MM.1S (cell line): ENCODE data around the gene TBC1D22B.

Experiments
- DNase-seq: peaks from one replicate; pipeline ENCODE4 v3.0.0-alpha.2; 2015
- H2AFZ ChIP-seq: fragments of 300-600 bp; sonication (generic); 2 replicates; pipeline ENCODE4 v1.6.0; 2016; ENCODE audit warnings: antibody characterized with exemption, low read length
- H3F3A ChIP-seq: fragments of 300-600 bp; sonication (generic); 2 replicates; pipeline ENCODE4 v1.6.1; 2016; ENCODE audit warnings: mild to moderate bottlenecking, antibody characterized with exemption, low read length, moderate library complexity, mixed read lengths; ENCODE audit not compliant: insufficient read depth
- H3K27ac ChIP-seq: fragments of 300-600 bp; sonication (generic); 2 replicates; pipeline ENCODE4 v1.5.1; 2016; ENCODE audit warnings: mild to moderate bottlenecking, low read length
- H3K27me3 ChIP-seq: fragments of 300-600 bp; sonication (generic); replicated peaks from 2 replicates; pipeline ENCODE4 v1.6.0; 2016; ENCODE audit warnings: low read length; ENCODE audit not compliant: insufficient read depth
- H3K36me3 ChIP-seq: fragments of 300-600 bp; sonication (generic); replicated peaks from 2 replicates; pipeline ENCODE4 v1.6.1; 2016; ENCODE audit warnings: mild to moderate bottlenecking, low read length, mixed read lengths; ENCODE audit not compliant: insufficient read depth
- H3K4me1 ChIP-seq: fragments of 300-600 bp; sonication (generic); 2 replicates; pipeline ENCODE4 v1.6.1; 2016; ENCODE audit warnings: low read length, mixed read lengths
- H3K4me2 ChIP-seq: fragments of 300-600 bp; sonication (generic); 2 replicates; pipeline ENCODE4 v1.6.0; 2016; ENCODE audit warnings: low read depth, low read length
- H3K4me3 ChIP-seq: fragments of 300-600 bp; sonication (generic); 2 replicates; pipeline ENCODE4 v1.5.1; 2016; ENCODE audit warnings: low read length, mixed read lengths
- H3K79me2 ChIP-seq: fragments of 300-600 bp; sonication (generic); 2 replicates; pipeline ENCODE4 v1.6.1; 2016; ENCODE audit warnings: mixed run types, low read length, mixed read lengths
- H3K9ac ChIP-seq: fragments of 300-600 bp; sonication (generic); 2 replicates; pipeline ENCODE4 v1.6.1; 2016; ENCODE audit warnings: low read length, mixed read lengths
- H3K9me2 ChIP-seq: fragments of 300-600 bp; sonication (generic); replicated peaks from 2 replicates; pipeline ENCODE4 v1.6.1; 2016; ENCODE audit warnings: mild to moderate bottlenecking, low read length, mixed read lengths; ENCODE audit not compliant: insufficient read depth
- H3K9me3 ChIP-seq: fragments of 300-600 bp; sonication (generic); replicated peaks from 2 replicates; pipeline ENCODE4 v1.6.1; 2016; ENCODE audit warnings: mild to moderate bottlenecking, low read length, mixed read lengths; ENCODE audit not compliant: insufficient read depth
- H4K20me1 ChIP-seq: fragments of 300-600 bp; sonication (generic); 2 replicates; pipeline ENCODE4 v1.6.1; 2016; ENCODE audit warnings: mild to moderate bottlenecking, low read length, moderate library complexity, mixed read lengths; ENCODE audit not compliant: insufficient read depth
- EZH2 ChIP-seq: fragments of 300-600 bp; sonication (generic); optimal IDR thresholded peaks from 2 replicates; pipeline ENCODE3; 2017; ENCODE audit warnings: low read depth, mild to moderate bottlenecking, antibody characterized with exemption, low read length, mixed read lengths
- EZH2phosphoT487 ChIP-seq: fragments of 300-600 bp; sonication (generic); IDR thresholded peaks from 2 replicates; pipeline ENCODE4 v1.6.1; 2018; ENCODE audit warnings: antibody characterized with exemption, low read length
- TF ChIP-seq, protein P1 (sequence below): fragments of 300-600 bp; sonication (generic); IDR thresholded peaks from 2 replicates; pipeline ENCODE4 v1.5.1; 2016; ENCODE audit warnings: antibody characterized with exemption, low read length, mixed read lengths

The TBC1D22B gene

DNA sequence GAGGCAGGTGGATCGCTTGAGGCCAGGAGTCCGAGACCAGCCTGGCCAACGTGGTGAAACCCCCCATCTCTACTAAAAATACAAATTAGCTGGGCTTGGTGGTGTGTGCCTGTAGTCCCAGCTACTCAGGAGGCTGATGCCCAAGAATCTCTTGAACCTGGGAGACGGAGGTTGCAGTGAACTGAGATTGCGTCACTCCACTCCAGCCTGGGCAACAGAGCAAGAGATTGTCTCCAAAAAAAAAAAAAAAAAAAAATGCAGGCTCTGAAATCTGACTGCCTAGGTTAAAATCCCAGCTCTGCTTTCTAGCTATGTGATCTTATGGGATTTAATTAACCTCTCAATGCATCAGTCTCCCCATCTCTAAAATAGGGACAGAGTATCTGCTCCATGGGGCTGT lies 3.6 kb downstream of the TBC1D22B start:
- no peak overlapping the region for H3K4me2 ChIP-seq
- DNase-seq, result no peak
- no peaks in the 10 kb centered on the region for H3K9me3 ChIP-seq
- peaks cover 48% of the 10 kb centered on the region for H3K79me2 ChIP-seq
- peaks cover 23% of the 10 kb centered on the region for H3K4me1 ChIP-seq
- H3K9ac ChIP-seq, result no peak overlapping the region
- H2AFZ ChIP-seq, result no peak overlapping the region
- no peak overlapping the region for H3K4me3 ChIP-seq
- H4K20me1 ChIP-seq, result no peaks in the 10 kb centered on the region
- no peaks in the 10 kb centered on the region for H3K36me3 ChIP-seq
- peaks cover 11% of the 10 kb centered on the region for H3F3A ChIP-seq
- no peak for TF ChIP-seq EZH2
- TF ChIP-seq, protein P1, sequence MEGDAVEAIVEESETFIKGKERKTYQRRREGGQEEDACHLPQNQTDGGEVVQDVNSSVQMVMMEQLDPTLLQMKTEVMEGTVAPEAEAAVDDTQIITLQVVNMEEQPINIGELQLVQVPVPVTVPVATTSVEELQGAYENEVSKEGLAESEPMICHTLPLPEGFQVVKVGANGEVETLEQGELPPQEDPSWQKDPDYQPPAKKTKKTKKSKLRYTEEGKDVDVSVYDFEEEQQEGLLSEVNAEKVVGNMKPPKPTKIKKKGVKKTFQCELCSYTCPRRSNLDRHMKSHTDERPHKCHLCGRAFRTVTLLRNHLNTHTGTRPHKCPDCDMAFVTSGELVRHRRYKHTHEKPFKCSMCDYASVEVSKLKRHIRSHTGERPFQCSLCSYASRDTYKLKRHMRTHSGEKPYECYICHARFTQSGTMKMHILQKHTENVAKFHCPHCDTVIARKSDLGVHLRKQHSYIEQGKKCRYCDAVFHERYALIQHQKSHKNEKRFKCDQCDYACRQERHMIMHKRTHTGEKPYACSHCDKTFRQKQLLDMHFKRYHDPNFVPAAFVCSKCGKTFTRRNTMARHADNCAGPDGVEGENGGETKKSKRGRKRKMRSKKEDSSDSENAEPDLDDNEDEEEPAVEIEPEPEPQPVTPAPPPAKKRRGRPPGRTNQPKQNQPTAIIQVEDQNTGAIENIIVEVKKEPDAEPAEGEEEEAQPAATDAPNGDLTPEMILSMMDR, result no peak
- TF ChIP-seq EZH2phosphoT487, result no peak
- no peaks in the 10 kb centered on the region for H3K27me3 ChIP-seq
- H3K9me2 ChIP-seq, result no peaks in the 10 kb centered on the region
- H3K27ac ChIP-seq, result no peak overlapping the region

DNA sequence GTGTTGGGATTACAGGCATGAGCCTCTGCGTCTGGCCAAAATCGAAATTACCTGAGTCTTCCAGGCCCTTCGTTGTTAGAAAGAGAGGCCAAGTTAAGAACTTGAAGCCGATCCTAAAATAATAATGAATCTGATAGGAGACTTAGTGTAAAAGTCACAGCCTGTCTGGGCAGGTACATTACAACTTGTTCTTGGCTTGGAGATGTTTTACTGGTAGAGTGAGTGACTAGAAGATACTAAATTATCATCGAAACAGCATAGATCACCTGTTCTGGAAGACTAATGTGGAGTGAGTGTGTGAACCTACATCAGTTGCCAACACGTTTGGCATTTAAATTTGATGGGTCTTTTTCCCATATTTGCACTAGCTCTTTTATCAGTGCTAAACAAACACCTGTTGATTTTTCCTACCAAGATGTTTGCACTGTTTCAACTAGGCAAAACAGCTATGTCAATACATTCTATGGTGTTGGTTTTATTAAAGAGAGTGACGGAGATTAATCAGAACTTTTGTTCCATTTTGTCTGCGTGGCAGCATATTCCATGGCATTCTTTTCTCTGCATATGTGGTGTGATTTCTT lies 5.0 kb downstream of the TBC1D22B start:
- TF ChIP-seq, protein P1, result no peak
- TF ChIP-seq EZH2, result no peak
- TF ChIP-seq EZH2phosphoT487, result no peak
- Histone ChIP-seq H3K4me2 (no peak overlapping the region), H4K20me1 (no peaks in the 10 kb centered on the region), H3K36me3 (no peaks in the 10 kb centered on the region), H3K79me2 (peaks cover 48% of the 10 kb centered on the region), H3K9me3 (no peaks in the 10 kb centered on the region), H3K27me3 (no peaks in the 10 kb centered on the region), H3K4me1 (peaks cover 18% of the 10 kb centered on the region), H3K27ac (no peak overlapping the region), H3K4me3 (no peak overlapping the region), H3K9ac (no peak overlapping the region), H3F3A (peaks cover 11% of the 10 kb centered on the region), H3K9me2 (no peaks in the 10 kb centered on the region), H2AFZ (no peak overlapping the region)
- DNase-seq, result no peak

DNA sequence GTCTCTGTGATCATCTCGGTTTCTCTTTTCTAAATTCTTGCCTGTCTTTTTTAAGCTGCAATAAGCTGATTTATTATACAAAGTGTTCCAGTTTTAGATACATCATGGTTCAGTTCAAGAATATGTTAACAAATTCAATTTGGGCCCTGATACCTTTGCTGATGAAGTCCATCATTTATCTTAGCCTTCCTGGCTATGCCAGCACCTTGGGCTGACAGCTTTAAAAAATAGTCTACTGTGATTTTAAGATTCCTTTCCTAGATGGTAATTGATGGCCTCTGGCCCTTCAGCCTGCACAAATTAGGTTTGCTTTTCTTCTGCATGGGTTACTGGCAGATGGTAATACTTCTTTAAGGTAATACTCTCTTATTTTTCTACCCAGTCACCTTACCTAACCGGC lies 7.4 kb downstream of the TBC1D22B start:
- no peak overlapping the region for H3K4me2 ChIP-seq
- peaks cover 32% of the 10 kb centered on the region for H3K79me2 ChIP-seq
- no peak overlapping the region for H3K27ac ChIP-seq

More for the DNA sequence above, 7.4 kb downstream of the TBC1D22B start:
- H3K36me3 ChIP-seq, result no peaks in the 10 kb centered on the region
- H3K9me2 ChIP-seq, result no peaks in the 10 kb centered on the region
- no peaks in the 10 kb centered on the region for H3K9me3 ChIP-seq
- H3F3A ChIP-seq, result peaks cover 5% of the 10 kb centered on the region; the same call in 1 of the 2 replicates
- TF ChIP-seq EZH2, result no peak
- TF ChIP-seq, protein P1, result no peak
- TF ChIP-seq EZH2phosphoT487, result no peak
- no peak overlapping the region for H3K9ac ChIP-seq
- no peak overlapping the region for H3K4me3 ChIP-seq
- H3K4me1 ChIP-seq, result peaks cover 4% of the 10 kb centered on the region
- H2AFZ ChIP-seq, result no peak overlapping the region
- H3K27me3 ChIP-seq, result no peaks in the 10 kb centered on the region
- H4K20me1 ChIP-seq, result no peaks in the 10 kb centered on the region
- DNase-seq, result no peak
